Middle frontal gyrus (tissue), 1 donor: Measurements from ENCODE around the gene CMC2.

ENCODE experiments used
- DNase-seq: peaks from one replicate; pipeline ENCODE4 v3.0.0-alpha.2; 2015; ENCODE audit warnings: low spot score; ENCODE audit errors: extremely low spot score

CMC2 gene

GRCh38 chr16:80932708-80933095 is 74.0 kb downstream of the CMC2 start:
- no peak for DNase-seq

GRCh38 chr16:80931801-80932707 is 74.6 kb downstream of the CMC2 start:
- DNase-seq: peak; percentile 26

GRCh38 chr16:80924372-80924978 is 82.2 kb downstream of the CMC2 start:
- DNase-seq: no peak

GRCh38 chr16:80923356-80923755 is 83.3 kb downstream of the CMC2 start:
- no peak for DNase-seq
